Kidney (tissue), 14 donors: ENCODE measurements around the gene ZNF423. TPM values are rescaled to one million over a fixed set of nuclear protein-coding genes. Genes with fewer than 3 reads are reported as not detected.

Experiments
- DNase-seq, 5 donors: peaks; one replicate each; pipeline ENCODE4 v3.0.0-alpha.2; 2013 to 2020
- FAIRE-seq: peaks from 2 replicates; lab custom pipeline; 2012; peaks lifted over from hg19 to GRCh38; lab: Jason Lieb, UNC
- H3K27ac ChIP-seq, 2 donors: one replicate each; pipeline ENCODE4 v1.7.0; 2013; ENCODE audit warnings: low read depth in 2 of 2, low read length in 2 of 2, inconsistent platforms in 1 of 2
- H3K27me3 ChIP-seq: one replicate; pipeline ENCODE4 v1.7.1; 2013; ENCODE audit warnings: low read length, inconsistent platforms; ENCODE audit not compliant: control insufficient read depth, insufficient read depth
- H3K36me3 ChIP-seq, 3 donors: one replicate each; pipeline versions ENCODE4 v1.7.0 to v1.7.1; 2013; ENCODE audit warnings: low read length in 3 of 3, control low read depth in 1 of 3, inconsistent platforms in 1 of 3; ENCODE audit not compliant: insufficient read depth in 3 of 3, control insufficient read depth in 2 of 3
- H3K4me1 ChIP-seq, 3 donors: one replicate each; pipeline versions ENCODE4 v1.7.0 to v1.7.1; 2013; ENCODE audit warnings: low read length in 3 of 3, inconsistent platforms in 1 of 3, low read depth in 1 of 3; ENCODE audit not compliant: control insufficient read depth in 2 of 3, insufficient read depth in 2 of 3
- H3K4me3 ChIP-seq, 3 donors: one replicate each; pipeline versions ENCODE4 v1.7.0 to v1.8.1; 2013; ENCODE audit warnings: low read length in 3 of 3, control low read depth in 1 of 3, inconsistent platforms in 1 of 3
- H3K9ac ChIP-seq, 3 donors: one replicate each; pipeline versions ENCODE4 v1.7.0 to v1.7.1; 2013; ENCODE audit warnings: low read length in 3 of 3, control low read depth in 1 of 3, inconsistent platforms in 1 of 3
- H3K9me3 ChIP-seq, 3 donors: one replicate each; pipeline versions ENCODE4 v1.7.0 to v1.7.1; 2013; ENCODE audit warnings: low read length in 3 of 3, control low read depth in 1 of 3, inconsistent platforms in 1 of 3; ENCODE audit not compliant: control insufficient read depth in 2 of 3, insufficient read depth in 1 of 3
- CTCF ChIP-seq: IDR thresholded peaks from 3 replicates; pipeline ENCODE4 v1.5.1; 2012; ENCODE audit warnings: mild to moderate bottlenecking, moderate library complexity, borderline replicate concordance; ENCODE audit not compliant: insufficient read depth; ENCODE audit errors: extremely low read depth
- intact Hi-C: fragments of 100-400 bp; cut with DNase I; formaldehyde crosslinking; loops from one replicate; pipeline ENCODE4 v1.11.1; 2022
- polyA plus RNA-seq: library from polyadenylated mRNA; stranded (reverse); fragments of 350-450 nt; fragmentation: Illumina TruSeq; extraction: RNeasy Lipid Tissue Mini Kit (QIAGEN cat#74804); gene quantifications from one replicate; pipeline ENCODE4 v1.2.3, GENCODE V29; 2014; ENCODE audit warnings: low read depth, low replicate concordance; ENCODE audit not compliant: insufficient read depth
- total RNA-seq: library from RNA; stranded (reverse); fragmentation: NEBNext Ultra II Directional; extraction: Animal tissue kit (Norgen Biotek cat#: 25700); gene quantifications from one replicate; pipeline ENCODE4 v1.2.1, GENCODE V29; 2021
- donor health status: control.
- donor health status: control.
- donor health status: control.
- donor health status: control.
- donor health status: control.
- donor health status: DM: yes; HTN: yes; CAD: no.
- donor health status: Normal renal cell carcinoma (clear cell type).

Gene ZNF423
- total and polyA plus RNA-seq, 2 donors from 2014 or later, result 2.0 to 8.4 TPM

GRCh38 chr16:49487746-49488145, 368.2 kb downstream of the ZNF423 start:
- DNase-seq, result no peak
- H3K27me3 ChIP-seq, result no peaks in the 10 kb centered on the region
- no peak overlapping the region for H3K4me3 ChIP-seq
- TF ChIP-seq CTCF, result no peak
- peaks cover 0 to 12% (median 10%) of the 10 kb centered on the region in 3 donors for H3K4me1 ChIP-seq
- H3K9ac ChIP-seq, result no peak overlapping the region
- no peak for FAIRE-seq
- H3K27ac ChIP-seq, result no peak overlapping the region
- intact Hi-C loops, result no loop called here
- H3K36me3 ChIP-seq, result no peaks in the 10 kb centered on the region
- no peaks in the 10 kb centered on the region for H3K9me3 ChIP-seq

GRCh38 chr16:49486400-49486799, 369.5 kb downstream of the ZNF423 start:
- TF ChIP-seq CTCF, result no peak
- intact Hi-C loops, result no loop called here
- Histone ChIP-seq H3K9ac (no peak overlapping the region), H3K4me3 (no peak overlapping the region), H3K9me3 (no peaks in the 10 kb centered on the region), H3K4me1 (peaks cover 0 to 12% (median 10%) of the 10 kb centered on the region in 3 donors), H3K27me3 (no peaks in the 10 kb centered on the region), H3K36me3 (no peaks in the 10 kb centered on the region), H3K27ac (no peak overlapping the region)
- FAIRE-seq, result no peak
- DNase-seq, result peak in 1 of 5 donors; percentile 7

- Histone ChIP-seq H3K36me3 (no peaks in the 10 kb centered on the region), H3K4me1 (peaks cover 0 to 12% (median 10%) of the 10 kb centered on the region in 3 donors), H3K27me3 (no peaks in the 10 kb centered on the region), H3K9me3 (no peaks in the 10 kb centered on the region), H3K27ac (no peak overlapping the region), H3K9ac (no peak overlapping the region), H3K4me3 (no peak overlapping the region)
- DNase-seq (peak in 1 of 5 donors; percentile 9), FAIRE-seq (no peak)
- intact Hi-C loops, result no loop called here
- no peak for TF ChIP-seq CTCF
Measured at GRCh38 chr16:49485663-49486062, 370.2 kb downstream of the ZNF423 start.

- Histone ChIP-seq H3K27me3 (no peaks in the 10 kb centered on the region), H3K9me3 (no peaks in the 10 kb centered on the region), H3K36me3 (no peaks in the 10 kb centered on the region), H3K27ac (no peak overlapping the region), H3K4me3 (peak overlapping the region in 2 of 3 donors; percentile 30 to 56), H3K4me1 (peaks cover 0 to 12% (median 10%) of the 10 kb centered on the region in 3 donors), H3K9ac (no peak overlapping the region)
- no peak for TF ChIP-seq CTCF
- DNase-seq (peak in 1 of 5 donors; percentile 42), FAIRE-seq (no peak)
- intact Hi-C loops, result no loop called here
Measured at GRCh38 chr16:49484936-49485335, 371.0 kb downstream of the ZNF423 start.
